Coronary artery (tissue), 2 donors: ENCODE measurements around the gene B4GALT2.

Experiments
- DNase-seq: peaks from one replicate; pipeline ENCODE4 v3.0.0-alpha.2; 2017; ENCODE audit warnings: low spot score
- H3K27ac ChIP-seq, 2 donors: fragments of 200-600 bp; sonication (generic); one replicate each; pipeline ENCODE4 v1.5.1; 2016 to 2019
- H3K4me3 ChIP-seq: fragments of 200-600 bp; sonication (generic); 2 replicates; pipeline ENCODE4 v1.5.1; 2016; ENCODE audit warnings: mild to moderate bottlenecking, moderate library complexity
- CTCF ChIP-seq: fragments of 200-600 bp; sonication (generic); IDR thresholded peaks from one replicate; pipeline ENCODE4 v1.5.1; 2019; ENCODE audit warnings: antibody characterized with exemption

Gene B4GALT2

GRCh38 chr1:44019466-44019948, 40.5 kb downstream of the B4GALT2 start:
- DNase-seq, result no peak

GRCh38 chr1:44020464-44020863, 41.5 kb downstream of the B4GALT2 start:
- Histone ChIP-seq H3K4me3 (no peak overlapping the region), H3K27ac (no peak overlapping the region)
- no peak for TF ChIP-seq CTCF
- DNase-seq, result no peak

More at GRCh38 chr1:44019466-44019948, 40.5 kb downstream of the B4GALT2 start:
- Histone ChIP-seq H3K27ac (no peak overlapping the region), H3K4me3 (no peak overlapping the region)
- TF ChIP-seq CTCF, result no peak

- no peak overlapping the region for H3K4me3 ChIP-seq
- DNase-seq, result no peak
- TF ChIP-seq CTCF, result no peak
- no peak overlapping the region for H3K27ac ChIP-seq
Observed at GRCh38 chr1:44021156-44021555, 42.1 kb downstream of the B4GALT2 start.

GRCh38 chr1:44021581-44022321, 42.7 kb downstream of the B4GALT2 start:
- DNase-seq, result no peak
- Histone ChIP-seq H3K27ac (no peak overlapping the region), H3K4me3 (no peak overlapping the region)
- no peak for TF ChIP-seq CTCF

GRCh38 chr1:44024031-44024902, 45.3 kb downstream of the B4GALT2 start:
- TF ChIP-seq CTCF, result no peak
- DNase-seq, result no peak
- no peak overlapping the region for H3K27ac ChIP-seq

GRCh38 chr1:44024903-44025525, 46.0 kb downstream of the B4GALT2 start:
- no peak for TF ChIP-seq CTCF
- Histone ChIP-seq H3K27ac (no peak overlapping the region), H3K4me3 (no peak overlapping the region)
- no peak for DNase-seq

More at GRCh38 chr1:44024031-44024902, 45.3 kb downstream of the B4GALT2 start:
- no peak overlapping the region for H3K4me3 ChIP-seq
